GM12874 (cell line): ENCODE data around the gene ADAM12.

Experiments
- CTCF ChIP-seq: IDR thresholded peaks from 2 replicates; pipeline ENCODE4 v1.5.1; 2011; ENCODE audit warnings: low read depth, mild to moderate bottlenecking, control low read depth, low read length, moderate library complexity; ENCODE audit not compliant: insufficient read depth

Gene ADAM12

GRCh38 chr10:126302826-126303665 lies 85.2 kb downstream of the ADAM12 start:
- no peak for TF ChIP-seq CTCF

GRCh38 chr10:126302476-126302756 lies 85.9 kb downstream of the ADAM12 start:
- TF ChIP-seq CTCF, result no peak

GRCh38 chr10:126301701-126302475 lies 86.4 kb downstream of the ADAM12 start:
- TF ChIP-seq CTCF, result no peak

GRCh38 chr10:126294451-126294850 lies 93.8 kb downstream of the ADAM12 start:
- TF ChIP-seq CTCF, result no peak

- TF ChIP-seq CTCF, result no peak
Measured at GRCh38 chr10:126290232-126290631, 98.0 kb downstream of the ADAM12 start.

- TF ChIP-seq CTCF, result no peak
Measured at GRCh38 chr10:126288547-126289493, 99.5 kb downstream of the ADAM12 start.
